ENCODE measurements around the gene MYH7.

- no peak for TF ChIP-seq POLR2A (IDR thresholded peaks at IDR 0.05)
- no peak for TF ChIP-seq CTCF (IDR thresholded peaks at IDR 0.05)
These were observed 12.2 kb upstream of the MYH7 start for GRCh38 chr14:23447361-23448350.
